GM19043 (cell line): Measurements from ENCODE around the gene PRPF6.
A peak's percentile ranks its signal among the peaks of the same experiment; 100 is the strongest.

ENCODE experiments used
- ATAC-seq: cut with Tn5 transposase; IDR thresholded peaks from one replicate; pipeline ENCODE4 v1.9.1; 2021; ENCODE audit warnings: low read depth; ENCODE audit not compliant: unreplicated experiment

PRPF6 gene

DNA sequence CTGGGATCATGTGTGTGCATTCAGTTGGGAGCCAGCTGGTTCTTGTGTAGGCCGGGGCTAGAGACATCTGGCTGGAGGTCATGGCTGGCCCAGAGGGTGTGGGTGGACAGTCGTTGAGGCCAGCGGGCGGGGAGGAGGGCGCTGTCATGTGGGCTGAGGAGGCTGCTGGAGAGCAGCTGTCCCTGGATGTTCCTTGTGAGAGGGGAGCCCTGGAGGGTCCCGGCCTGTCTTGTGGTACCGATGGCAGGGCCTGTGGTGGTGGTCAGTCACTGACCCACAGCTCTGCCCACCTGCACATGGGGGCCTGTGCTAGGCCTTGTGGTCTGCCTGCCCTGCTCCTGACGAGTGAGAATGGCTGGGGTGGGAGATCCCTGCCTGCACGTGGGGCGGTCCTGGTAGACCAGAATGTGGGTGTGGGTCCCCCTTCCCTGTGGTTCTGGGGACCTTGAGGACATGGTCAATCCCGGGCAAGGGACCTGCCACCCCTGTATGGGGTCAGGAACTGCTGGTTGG, 53.1 kb downstream of the PRPF6 start:
- ATAC-seq: no peak

- no peak for ATAC-seq
Observed at GRCh38 chr20:64035066-64035932, 54.4 kb downstream of the PRPF6 start.

GRCh38 chr20:64035933-64036345, 55.0 kb downstream of the PRPF6 start, which contains the start of gene C20orf204:
TSS of gene C20orf204 (plus strand) at chr20:64036182. CDS start at chr20:64036324, 142 bp downstream.
- no peak for ATAC-seq

- ATAC-seq: no peak
Observed at GRCh38 chr20:64036346-64037198, 55.6 kb downstream of the PRPF6 start.

DNA sequence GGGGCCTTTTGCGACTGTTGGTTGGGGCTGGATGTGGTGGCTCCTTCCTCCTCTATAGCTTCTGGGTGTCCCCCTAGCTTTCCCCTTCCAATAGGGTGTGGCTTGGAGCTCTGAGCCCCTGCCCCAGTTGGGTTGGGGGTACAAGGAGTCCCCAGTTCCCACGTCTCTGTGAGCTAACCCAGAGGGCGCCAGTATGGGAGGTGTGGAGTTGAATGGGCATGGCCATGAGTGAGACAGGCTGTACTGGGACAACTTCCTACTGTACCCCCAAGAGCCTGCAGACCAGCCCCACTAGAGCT, 56.2 kb downstream of the PRPF6 start:
- no peak for ATAC-seq

DNA sequence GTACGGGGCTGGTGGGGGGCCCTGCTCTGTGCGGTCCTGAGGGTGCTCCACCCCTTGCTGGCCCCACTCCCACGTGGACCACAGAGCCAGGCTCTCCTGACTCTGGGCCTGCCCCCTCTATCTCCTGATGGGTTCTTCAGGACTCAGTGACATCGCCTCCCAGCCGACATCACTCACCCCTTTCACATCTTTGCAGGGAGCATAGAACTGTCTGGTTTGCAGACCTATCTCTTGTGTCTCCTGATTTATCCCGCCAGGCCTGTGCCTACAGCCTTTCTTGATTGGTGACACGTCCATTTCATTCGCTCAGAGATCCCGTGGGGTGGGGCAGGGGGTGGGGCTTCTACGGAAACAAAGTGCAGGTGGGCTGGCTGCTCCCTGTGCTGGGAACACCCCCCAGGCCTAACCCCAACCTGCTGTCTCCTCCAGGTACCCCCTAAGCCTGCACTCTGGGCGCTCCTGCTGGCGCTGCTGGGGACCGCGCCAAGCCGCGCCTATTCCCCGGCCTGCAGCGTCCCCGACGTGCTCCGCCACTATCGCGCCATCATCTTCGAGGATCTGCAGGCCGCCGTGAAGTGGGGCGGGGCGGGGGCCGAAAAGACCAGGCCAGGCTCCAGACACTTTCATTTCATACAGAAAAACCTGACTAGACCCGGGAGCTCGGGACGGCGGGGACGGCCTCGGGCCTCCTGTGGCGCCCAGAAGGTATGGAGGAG, 56.7 kb downstream of the PRPF6 start:
- ATAC-seq: no peak

- no peak for ATAC-seq
Observed at GRCh38 chr20:64038224-64038564, 57.3 kb downstream of the PRPF6 start.

DNA sequence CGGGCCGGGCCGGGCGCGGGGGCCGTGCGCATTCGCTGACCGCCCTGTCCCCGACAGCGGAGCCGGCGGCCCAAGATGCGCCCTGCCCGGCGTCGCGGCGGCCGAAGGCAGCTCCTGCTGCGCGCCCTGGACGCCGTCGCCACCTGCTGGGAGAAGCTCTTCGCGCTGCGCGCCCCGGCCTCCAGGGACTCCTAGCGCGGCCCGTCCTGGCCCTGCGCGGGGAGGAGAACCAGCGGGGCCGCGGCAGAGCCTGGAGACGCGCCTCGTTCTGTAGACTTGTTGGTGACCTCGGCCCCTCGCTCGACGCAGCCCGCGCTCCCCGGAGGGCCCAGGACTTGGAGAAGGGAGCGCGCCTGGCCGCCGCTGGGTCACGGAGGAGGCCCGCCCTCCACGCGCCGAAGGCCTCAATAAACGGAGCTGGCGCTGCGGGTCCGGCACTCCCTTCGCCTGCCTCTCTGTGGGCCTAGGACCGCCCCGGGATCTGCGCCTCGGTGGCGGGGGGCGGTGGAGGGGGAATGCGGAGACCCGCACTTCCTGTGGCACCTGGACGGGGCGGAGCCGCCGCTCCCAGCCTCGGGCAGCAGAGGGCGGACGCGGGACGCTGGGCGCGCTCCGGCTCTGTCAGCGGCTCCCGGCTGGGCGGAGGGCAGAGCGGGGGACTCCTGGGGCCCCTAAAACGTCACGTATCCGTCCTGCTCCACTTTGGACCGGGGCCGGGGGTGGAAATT, 57.8 kb downstream of the PRPF6 start:
- ATAC-seq: peak; percentile 41

GRCh38 chr20:64039293-64040160, 58.6 kb downstream of the PRPF6 start:
- no peak for ATAC-seq

- ATAC-seq: no peak
Observed at GRCh38 chr20:64040231-64041039, 59.5 kb downstream of the PRPF6 start.

DNA sequence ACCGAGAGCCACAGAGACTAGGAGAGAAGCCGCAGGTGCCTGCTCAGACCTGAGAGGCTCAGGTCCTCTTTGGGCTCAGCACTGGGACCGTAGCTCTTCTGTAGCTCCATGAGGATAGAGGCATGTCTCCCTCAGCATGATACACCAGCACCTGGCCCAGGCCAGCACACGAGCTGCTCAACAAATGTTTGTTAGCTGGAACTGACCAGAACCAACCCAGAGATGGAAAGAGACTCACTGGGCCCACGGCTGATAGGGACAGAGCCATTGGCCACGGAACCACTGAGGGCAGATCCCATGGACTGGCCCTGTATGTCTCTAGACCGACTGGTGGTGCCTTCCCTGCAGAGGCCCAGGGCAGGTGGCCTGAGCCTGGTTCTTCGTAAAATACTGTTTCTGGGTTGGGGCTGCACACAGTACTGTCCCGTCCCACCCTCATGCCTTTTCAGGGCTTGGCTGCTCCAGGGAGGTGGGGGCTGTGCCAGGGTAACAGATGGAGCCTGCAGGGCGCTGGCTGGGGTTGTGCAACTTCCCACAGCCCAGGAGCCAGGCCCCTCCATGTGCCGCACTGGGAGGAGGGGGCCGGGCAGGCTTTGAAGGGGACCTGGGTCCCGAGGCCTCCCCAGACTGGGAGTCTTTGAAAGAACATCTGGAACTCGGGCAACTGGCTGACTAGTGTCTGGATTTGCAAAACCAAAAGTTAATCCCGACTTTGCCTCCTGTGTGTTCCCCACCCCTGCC, 60.3 kb downstream of the PRPF6 start:
- ATAC-seq: no peak

DNA sequence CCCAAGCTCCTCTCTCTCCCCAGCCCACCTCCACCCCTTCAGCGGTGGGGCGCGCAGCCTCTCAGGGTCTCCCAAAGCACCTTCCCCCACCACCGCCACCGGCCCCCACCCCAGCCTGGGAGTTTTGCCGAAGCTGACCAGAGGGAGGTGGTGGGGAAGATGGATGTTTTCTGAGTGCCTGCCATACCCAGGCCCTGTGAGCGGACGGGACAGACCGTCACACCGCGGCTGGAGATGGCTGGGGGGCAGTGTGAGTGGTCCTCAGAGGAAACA, 60.8 kb downstream of the PRPF6 start:
- no peak for ATAC-seq

DNA sequence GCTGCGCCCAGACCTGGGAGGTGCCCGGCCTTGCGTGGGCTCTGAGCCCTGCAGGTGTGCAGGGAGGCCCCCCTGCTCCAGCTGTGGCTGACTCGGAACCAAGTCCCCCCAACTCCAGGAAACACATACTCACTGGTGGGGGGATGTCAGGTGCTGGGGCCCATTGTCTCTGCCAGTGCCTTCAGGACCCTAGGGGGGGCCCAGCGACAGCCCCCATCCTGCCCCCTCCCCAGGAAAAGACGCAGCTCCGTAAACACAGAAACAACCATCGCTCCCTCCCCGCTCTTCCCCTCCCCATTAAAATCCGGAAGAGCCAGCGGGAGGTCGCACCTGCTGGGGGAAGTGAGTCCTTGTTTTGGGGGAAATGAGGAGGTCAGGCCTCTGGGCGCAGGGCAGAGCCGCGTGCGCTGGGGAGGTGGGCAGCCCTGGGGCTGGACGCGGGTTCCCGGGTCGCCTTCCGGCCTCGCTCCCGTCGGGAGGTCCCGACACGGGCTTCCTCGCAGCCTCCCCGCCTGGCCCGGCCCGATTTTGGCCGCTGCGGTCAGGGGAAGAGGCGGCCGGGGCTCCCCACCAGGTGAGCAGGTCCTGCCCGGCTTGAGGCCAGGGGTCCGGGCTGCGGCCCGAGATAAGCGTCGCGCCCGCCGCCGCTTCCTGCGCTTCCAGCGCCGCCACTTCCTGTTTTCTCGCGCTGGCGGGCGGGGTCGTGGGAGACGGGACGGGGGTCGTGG, 61.3 kb downstream of the PRPF6 start:
- ATAC-seq: no peak

GRCh38 chr20:64043768-64044167, 62.8 kb downstream of the PRPF6 start:
- no peak for ATAC-seq

DNA sequence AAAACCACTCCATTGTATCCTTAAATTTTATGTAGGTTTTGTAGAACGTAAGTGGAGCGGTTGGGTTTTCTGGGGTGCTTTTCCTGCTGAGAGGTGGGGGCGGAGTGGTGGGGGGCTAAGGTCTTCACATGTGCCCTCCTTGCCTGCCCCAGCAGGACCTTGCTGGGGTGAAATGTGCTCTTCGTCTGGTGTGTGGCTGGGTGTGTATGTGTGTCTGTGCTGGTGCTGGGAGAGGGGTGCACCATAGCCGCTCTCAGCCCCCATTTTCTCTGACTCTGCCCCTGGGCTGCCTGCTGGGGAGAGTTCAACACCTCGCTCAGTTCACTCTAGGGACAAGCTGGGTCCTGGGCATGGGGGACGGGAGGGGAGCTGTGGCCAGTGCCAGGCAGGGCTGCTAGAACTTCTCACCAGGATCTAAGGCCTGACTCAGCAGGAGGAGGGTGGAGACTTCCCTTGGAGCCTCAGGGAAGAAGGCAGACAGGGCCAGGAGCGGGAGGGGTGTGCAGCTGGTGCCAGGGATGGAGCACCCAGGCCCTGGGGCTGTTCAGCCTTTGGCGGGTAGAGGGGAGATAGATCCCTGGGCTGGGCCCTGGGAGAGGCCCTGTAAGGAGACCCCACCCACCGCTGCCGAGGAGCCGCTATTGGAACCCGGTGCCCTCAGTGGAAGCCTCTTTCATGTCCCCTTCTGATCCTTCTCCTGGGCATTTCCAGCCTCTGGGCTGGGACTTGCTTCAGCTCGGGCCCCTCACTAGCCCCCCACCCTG, 63.7 kb downstream of the PRPF6 start:
- no peak for ATAC-seq

DNA sequence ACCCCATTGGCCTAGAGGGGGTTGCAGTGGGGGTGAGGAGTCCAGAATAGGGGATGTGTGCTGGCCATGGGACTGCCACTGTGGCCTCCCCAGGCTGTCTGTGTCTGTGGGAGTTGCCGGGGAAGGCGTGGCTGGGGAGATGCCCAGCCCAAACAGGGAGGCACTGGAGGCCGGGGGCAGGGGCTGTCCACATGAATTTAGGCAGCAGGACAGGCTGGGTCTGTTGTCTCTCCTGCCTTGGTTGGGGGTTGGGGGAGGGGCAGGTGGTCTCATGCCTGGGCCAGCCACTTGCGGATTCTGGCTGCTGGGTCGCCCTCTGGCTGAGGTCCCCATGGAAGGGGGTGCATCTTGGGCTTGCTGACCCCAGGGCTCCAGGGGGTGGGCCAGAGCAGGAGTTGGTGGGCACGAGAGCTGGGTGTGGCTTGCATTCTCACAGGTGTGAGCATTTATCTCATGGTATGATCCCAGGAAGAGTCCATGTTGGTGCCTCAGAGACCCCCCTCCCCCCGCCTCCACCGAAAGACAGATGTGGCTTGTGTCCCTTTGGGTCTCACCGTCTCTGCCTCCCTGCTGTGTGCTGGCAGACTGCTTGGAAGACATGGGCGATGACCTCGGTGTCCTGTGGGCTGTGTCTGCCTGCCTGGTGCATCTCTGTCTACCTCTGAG, 64.5 kb downstream of the PRPF6 start:
- no peak for ATAC-seq
